ENCODE data around the gene GRIK5.

Gene GRIK5

DNA sequence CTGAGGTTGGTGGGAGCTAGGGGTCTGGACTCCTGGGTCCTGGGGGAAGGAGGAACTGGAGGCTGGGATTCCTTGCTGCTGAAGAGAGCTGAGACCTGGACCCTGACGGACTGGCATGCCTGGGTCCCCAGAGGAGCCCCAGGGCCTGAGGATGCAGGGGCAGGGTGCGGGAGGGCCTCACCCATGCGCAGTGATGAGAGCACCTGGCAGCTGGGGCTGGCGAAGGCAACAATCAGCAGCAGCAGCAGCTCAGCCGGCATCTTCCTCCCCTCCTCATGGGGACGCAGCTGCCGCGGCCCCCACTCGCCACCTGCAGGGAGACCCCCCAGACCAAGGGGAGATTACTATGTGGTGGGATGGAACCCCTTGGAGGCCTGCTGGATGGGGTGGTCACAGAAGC, 4.5 kb downstream of the GRIK5 start:
- TF ChIP-seq FOXP2 (optimal IDR thresholded peaks at IDR 0.05; ENCODE audit: borderline replicate concordance, extremely low read depth, extremely low read length, insufficient read depth): no peak
- TF ChIP-seq SIN3A (IDR thresholded peaks at IDR 0.05; ENCODE audit: borderline replicate concordance, insufficient read depth, low read length): no peak
- TF ChIP-seq POLR2AphosphoS5 (IDR thresholded peaks at IDR 0.05; ENCODE audit: low read depth, low read length): no peak
- TF ChIP-seq, protein P1, sequence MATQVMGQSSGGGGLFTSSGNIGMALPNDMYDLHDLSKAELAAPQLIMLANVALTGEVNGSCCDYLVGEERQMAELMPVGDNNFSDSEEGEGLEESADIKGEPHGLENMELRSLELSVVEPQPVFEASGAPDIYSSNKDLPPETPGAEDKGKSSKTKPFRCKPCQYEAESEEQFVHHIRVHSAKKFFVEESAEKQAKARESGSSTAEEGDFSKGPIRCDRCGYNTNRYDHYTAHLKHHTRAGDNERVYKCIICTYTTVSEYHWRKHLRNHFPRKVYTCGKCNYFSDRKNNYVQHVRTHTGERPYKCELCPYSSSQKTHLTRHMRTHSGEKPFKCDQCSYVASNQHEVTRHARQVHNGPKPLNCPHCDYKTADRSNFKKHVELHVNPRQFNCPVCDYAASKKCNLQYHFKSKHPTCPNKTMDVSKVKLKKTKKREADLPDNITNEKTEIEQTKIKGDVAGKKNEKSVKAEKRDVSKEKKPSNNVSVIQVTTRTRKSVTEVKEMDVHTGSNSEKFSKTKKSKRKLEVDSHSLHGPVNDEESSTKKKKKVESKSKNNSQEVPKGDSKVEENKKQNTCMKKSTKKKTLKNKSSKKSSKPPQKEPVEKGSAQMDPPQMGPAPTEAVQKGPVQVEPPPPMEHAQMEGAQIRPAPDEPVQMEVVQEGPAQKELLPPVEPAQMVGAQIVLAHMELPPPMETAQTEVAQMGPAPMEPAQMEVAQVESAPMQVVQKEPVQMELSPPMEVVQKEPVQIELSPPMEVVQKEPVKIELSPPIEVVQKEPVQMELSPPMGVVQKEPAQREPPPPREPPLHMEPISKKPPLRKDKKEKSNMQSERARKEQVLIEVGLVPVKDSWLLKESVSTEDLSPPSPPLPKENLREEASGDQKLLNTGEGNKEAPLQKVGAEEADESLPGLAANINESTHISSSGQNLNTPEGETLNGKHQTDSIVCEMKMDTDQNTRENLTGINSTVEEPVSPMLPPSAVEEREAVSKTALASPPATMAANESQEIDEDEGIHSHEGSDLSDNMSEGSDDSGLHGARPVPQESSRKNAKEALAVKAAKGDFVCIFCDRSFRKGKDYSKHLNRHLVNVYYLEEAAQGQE (IDR thresholded peaks at IDR 0.05; ENCODE audit: insufficient read depth in 1 of 2, low read depth in 2 of 2, low read length in 2 of 2): no peak
- no peak for TF ChIP-seq TAF1 (IDR thresholded peaks at IDR 0.05; ENCODE audit: borderline replicate concordance, insufficient read depth, low read length)

DNA sequence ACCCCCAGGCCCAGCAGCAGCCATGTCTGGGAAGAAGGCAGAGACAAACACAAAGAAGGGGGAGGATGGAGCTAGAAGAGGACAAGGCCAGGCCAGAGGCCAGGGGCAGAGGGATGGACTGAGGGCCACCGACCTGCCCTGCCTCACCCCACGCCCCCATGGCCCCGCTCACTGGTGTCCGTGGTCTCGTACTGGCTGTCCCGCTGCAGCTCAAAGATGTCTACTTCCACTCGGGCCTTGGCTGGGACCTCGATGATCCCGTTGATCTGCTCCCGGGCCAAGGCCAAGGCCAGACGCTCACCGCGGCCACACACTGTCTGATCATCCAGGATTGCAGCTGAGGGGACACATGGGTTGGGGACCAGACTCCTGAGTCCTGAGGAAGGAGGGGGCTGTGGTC, 5.0 kb downstream of the GRIK5 start:
- TF ChIP-seq FOXP2 (optimal IDR thresholded peaks at IDR 0.05; ENCODE audit: borderline replicate concordance, extremely low read depth, extremely low read length, insufficient read depth): no peak
- TF ChIP-seq, protein P1 (IDR thresholded peaks at IDR 0.05; ENCODE audit: insufficient read depth in 1 of 2, low read depth in 2 of 2, low read length in 2 of 2): no peak
- no peak for TF ChIP-seq TAF1 (IDR thresholded peaks at IDR 0.05; ENCODE audit: borderline replicate concordance, insufficient read depth, low read length)
- no peak for TF ChIP-seq SIN3A (IDR thresholded peaks at IDR 0.05; ENCODE audit: borderline replicate concordance, insufficient read depth, low read length)
- TF ChIP-seq POLR2AphosphoS5 (IDR thresholded peaks at IDR 0.05; ENCODE audit: low read depth, low read length): no peak

DNA sequence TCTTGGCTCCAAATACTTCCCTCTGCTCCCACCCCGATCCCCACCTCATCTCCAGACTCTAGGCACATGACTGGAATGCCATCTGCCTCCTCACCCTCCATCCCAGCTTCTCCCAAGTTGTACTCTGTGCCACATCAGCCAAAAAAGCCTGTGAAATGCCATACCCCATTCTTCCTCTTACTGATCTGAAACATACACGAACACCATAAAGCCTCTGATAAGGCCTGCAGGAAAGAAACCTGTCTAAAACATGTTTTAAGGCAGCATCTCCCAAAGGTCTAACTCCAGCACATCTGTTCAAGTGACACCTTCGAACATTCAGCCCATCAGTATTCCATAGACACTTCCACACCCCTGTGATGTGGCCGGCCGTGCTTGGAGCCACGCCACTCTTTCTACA, 5.6 kb downstream of the GRIK5 start:
- TF ChIP-seq SIN3A (IDR thresholded peaks at IDR 0.05; ENCODE audit: borderline replicate concordance, insufficient read depth, low read length) (no peak), TAF1 (IDR thresholded peaks at IDR 0.05; ENCODE audit: borderline replicate concordance, insufficient read depth, low read length) (no peak), FOXP2 (optimal IDR thresholded peaks at IDR 0.05; ENCODE audit: borderline replicate concordance, extremely low read depth, extremely low read length, insufficient read depth) (no peak), POLR2AphosphoS5 (IDR thresholded peaks at IDR 0.05; ENCODE audit: low read depth, low read length) (no peak)
- TF ChIP-seq, protein P1 (IDR thresholded peaks at IDR 0.05; ENCODE audit: insufficient read depth in 1 of 2, low read depth in 2 of 2, low read length in 2 of 2): no peak

DNA sequence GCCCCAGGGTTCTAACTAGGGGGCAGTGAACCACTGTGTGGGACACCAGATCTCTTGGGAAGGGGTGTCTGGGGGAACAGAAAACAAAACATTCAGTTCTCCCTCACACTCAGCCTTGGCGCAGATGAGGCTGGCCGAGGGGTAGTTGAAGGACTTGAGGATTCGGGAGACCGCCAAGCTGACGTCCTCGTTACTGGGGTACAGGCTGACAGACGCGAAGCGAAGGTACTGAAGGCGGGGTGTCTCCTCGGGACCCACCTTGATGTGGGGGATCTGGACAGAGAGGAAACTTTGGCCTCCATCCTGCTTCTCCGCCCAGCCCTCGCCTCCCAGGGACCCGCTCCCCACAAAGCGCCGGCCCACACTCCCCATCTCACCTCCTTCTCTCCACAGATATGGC, 7.6 kb downstream of the GRIK5 start:
- TF ChIP-seq POLR2AphosphoS5 (IDR thresholded peaks at IDR 0.05; ENCODE audit: low read depth, low read length) (no peak), SIN3A (IDR thresholded peaks at IDR 0.05; ENCODE audit: borderline replicate concordance, insufficient read depth, low read length) (no peak), TAF1 (IDR thresholded peaks at IDR 0.05; ENCODE audit: borderline replicate concordance, insufficient read depth, low read length) (no peak), FOXP2 (optimal IDR thresholded peaks at IDR 0.05; ENCODE audit: borderline replicate concordance, extremely low read depth, extremely low read length, insufficient read depth) (no peak)
- TF ChIP-seq, protein P1 (IDR thresholded peaks at IDR 0.05; ENCODE audit: insufficient read depth in 1 of 2, low read depth in 2 of 2, low read length in 2 of 2): no peak

DNA sequence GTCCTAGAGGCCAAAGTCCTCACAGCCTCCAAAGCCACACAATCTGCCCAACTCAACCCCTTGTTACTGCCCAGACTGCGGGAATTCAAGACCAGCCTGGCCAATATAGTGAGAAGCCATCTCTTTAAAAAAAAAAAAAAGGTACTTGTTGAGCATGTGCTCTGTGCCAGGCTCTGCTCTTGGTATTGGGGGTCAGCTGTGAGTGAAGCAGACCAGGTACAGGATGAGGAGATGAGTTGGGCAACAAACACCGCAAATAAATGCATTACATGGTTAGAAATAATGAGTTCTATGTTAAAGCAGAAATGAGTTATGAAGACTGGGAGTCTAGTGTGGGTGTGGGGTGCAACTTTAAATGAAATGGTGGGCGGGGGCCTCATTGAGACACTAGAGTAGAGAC, 9.9 kb downstream of the GRIK5 start:
- no peak for TF ChIP-seq POLR2AphosphoS5 (IDR thresholded peaks at IDR 0.05; ENCODE audit: low read depth, low read length)
- TF ChIP-seq SIN3A (IDR thresholded peaks at IDR 0.05; ENCODE audit: borderline replicate concordance, insufficient read depth, low read length): no peak
- no peak for TF ChIP-seq TAF1 (IDR thresholded peaks at IDR 0.05; ENCODE audit: borderline replicate concordance, insufficient read depth, low read length)
- TF ChIP-seq, protein P1 (IDR thresholded peaks at IDR 0.05; ENCODE audit: insufficient read depth in 1 of 2, low read depth in 2 of 2, low read length in 2 of 2): no peak
- no peak for TF ChIP-seq FOXP2 (optimal IDR thresholded peaks at IDR 0.05; ENCODE audit: borderline replicate concordance, extremely low read depth, extremely low read length, insufficient read depth)

Data from PFSK-1 (cell line).